H1 (cell line): ENCODE data around the gene UBAP1L. TPM values are rescaled to one million over a fixed set of nuclear protein-coding genes. Genes with fewer than 3 reads are reported as not detected.

Experiments used
- CTCF ChIA-PET: fragments of 300-600 bp; sonication (Branson Sonifier 250); formaldehyde crosslinking; loops from one replicate; lab custom pipeline; 2021; ENCODE audit not compliant: partially characterized antibody; lab: Charles Lee
- POLR2A ChIA-PET: fragments of 300-600 bp; sonication (Branson Sonifier 250); formaldehyde crosslinking; loops from one replicate; lab custom pipeline; 2021; ENCODE audit warnings: inconsistent platforms; ENCODE audit not compliant: partially characterized antibody; lab: Charles Lee
- DNase-seq, 2 experiments: peaks; one replicate each; pipeline versions ENCODE4 v3.0.0 to v3.0.0-alpha.2; 2010 to 2022; ENCODE audit warnings: low spot score in 2 of 2, low read depth in 1 of 2, mixed read lengths in 1 of 2
- FAIRE-seq: peaks from 2 replicates; lab custom pipeline; 2011; peaks lifted over from hg19 to GRCh38; lab: Jason Lieb, UNC
- H2AFZ ChIP-seq: 2 replicates; pipeline ENCODE4 v1.8.1; 2012; ENCODE audit warnings: low read length, inconsistent platforms
- H2AK5ac ChIP-seq: 2 replicates; pipeline ENCODE4 v1.6.1; 2013; ENCODE audit warnings: low read depth, low read length
- H2BK120ac ChIP-seq: replicated peaks from 2 replicates; pipeline ENCODE3; 2013; ENCODE audit warnings: low read depth, low read length, inconsistent platforms
- H2BK12ac ChIP-seq: 2 replicates; pipeline ENCODE4 v1.6.1; 2013; ENCODE audit warnings: low read depth, low read length
- H2BK15ac ChIP-seq: 2 replicates; pipeline ENCODE4 v1.6.1; 2013; ENCODE audit warnings: low read length
- H2BK20ac ChIP-seq: 2 replicates; pipeline ENCODE4 v1.6.1; 2013; ENCODE audit warnings: low read length
- H2BK5ac ChIP-seq: 2 replicates; pipeline ENCODE4 v1.6.1; 2013; ENCODE audit warnings: low read depth, low read length
- H3K14ac ChIP-seq: 2 replicates; pipeline ENCODE4 v1.6.1; 2013; ENCODE audit warnings: inconsistent platforms; ENCODE audit not compliant: insufficient read length
- H3K18ac ChIP-seq: 2 replicates; pipeline ENCODE4 v1.6.1; 2013; ENCODE audit warnings: low read length; ENCODE audit errors: extremely low read depth
- H3K23ac ChIP-seq: 2 replicates; pipeline ENCODE4 v1.6.1; 2013; ENCODE audit warnings: inconsistent platforms; ENCODE audit not compliant: insufficient read length
- H3K23me2 ChIP-seq: 2 replicates; pipeline ENCODE4 v1.6.1; 2013; ENCODE audit warnings: low read depth, low read length
- H3K27ac ChIP-seq: 2 replicates; pipeline ENCODE4 v1.6.1; 2011; ENCODE audit warnings: low read depth, low read length, inconsistent platforms
- H3K27me3 ChIP-seq, 4 experiments: replicated peaks in 1 of 4; 1 replicate in 1 of 4; 2 replicates in 3 of 4; pipeline versions ENCODE4 v1.6.1 to v1.8.1; 2011 to 2013; ENCODE audit warnings: low read length in 3 of 4, mild to moderate bottlenecking in 3 of 4, inconsistent platforms in 2 of 4, mixed read lengths in 2 of 4, moderate library complexity in 1 of 4; ENCODE audit not compliant: control insufficient read depth in 3 of 4, insufficient read depth in 3 of 4; ENCODE audit errors: extremely low read depth in 1 of 4
- H3K36me3 ChIP-seq, 4 experiments: 2 replicates each; pipeline versions ENCODE4 v1.6.1 to v1.8.1; 2011 to 2013; ENCODE audit warnings: mild to moderate bottlenecking in 4 of 4, low read length in 3 of 4, moderate library complexity in 2 of 4, control low read depth in 1 of 4, inconsistent platforms in 1 of 4; ENCODE audit not compliant: insufficient read depth in 4 of 4, control insufficient read depth in 2 of 4
- H3K4ac ChIP-seq: replicated peaks from 2 replicates; pipeline ENCODE3; 2013; ENCODE audit warnings: low read length, low read depth, mixed read lengths, inconsistent platforms; ENCODE audit not compliant: insufficient read length
- H3K4me1 ChIP-seq, 4 experiments: replicated peaks in 1 of 4; 1 replicate in 1 of 4; 2 replicates in 3 of 4; pipeline versions ENCODE4 v1.6.1 to v1.8.1; 2011 to 2013; ENCODE audit warnings: low read length in 3 of 4, inconsistent platforms in 2 of 4, mixed read lengths in 1 of 4; ENCODE audit not compliant: insufficient read depth in 4 of 4, control insufficient read depth in 3 of 4
- H3K4me2 ChIP-seq, 2 experiments: 2 replicates each; pipeline versions ENCODE4 v1.6.1 to v1.8.1; 2011 to 2013; ENCODE audit warnings: low read depth in 2 of 2, low read length in 2 of 2, control low read depth in 1 of 2, inconsistent platforms in 1 of 2, mild to moderate bottlenecking in 1 of 2; ENCODE audit not compliant: insufficient read depth in 1 of 2
- H3K4me3 ChIP-seq, 4 experiments: fragments of 200-600, 300-600 bp in 1 of 4; sonication (generic), shearing (Covaris generic), sonication (Bioruptor Twin) in 1 of 4; 2 replicates each; pipeline versions ENCODE4 v1.5.1 to v1.8.1; 2011 to 2016; ENCODE audit warnings: low read length in 4 of 4, low read depth in 3 of 4, control low read depth in 2 of 4, inconsistent platforms in 2 of 4, mild to moderate bottlenecking in 2 of 4, mixed read lengths in 1 of 4, moderate library complexity in 1 of 4; ENCODE audit not compliant: insufficient read depth in 2 of 4; ENCODE audit errors: extremely low read depth in 1 of 4
- H3K56ac ChIP-seq: replicated peaks from 2 replicates; pipeline ENCODE3; 2013; ENCODE audit warnings: low read depth, mild to moderate bottlenecking, mixed read lengths, low read length, inconsistent platforms; ENCODE audit not compliant: insufficient read length
- H3K79me1 ChIP-seq: 2 replicates; pipeline ENCODE4 v1.6.1; 2013; ENCODE audit warnings: low read depth, low read length, control low read depth
- H3K79me2 ChIP-seq, 2 experiments: 2 replicates each; pipeline versions ENCODE4 v1.6.1 to v1.8.1; 2012 to 2013; ENCODE audit warnings: low read length in 2 of 2, mild to moderate bottlenecking in 2 of 2, inconsistent platforms in 1 of 2; ENCODE audit not compliant: insufficient read depth in 2 of 2, control insufficient read depth in 1 of 2
- H3K9ac ChIP-seq, 4 experiments: replicated peaks in 1 of 4; 1 replicate in 1 of 4; 2 replicates in 3 of 4; pipeline versions ENCODE4 v1.6.1 to v1.8.1; 2011 to 2013; ENCODE audit warnings: low read depth in 3 of 4, low read length in 3 of 4, control low read depth in 2 of 4, mild to moderate bottlenecking in 2 of 4, moderate library complexity in 2 of 4, inconsistent platforms in 1 of 4; ENCODE audit errors: extremely low read depth in 1 of 4
- H3K9me3 ChIP-seq, 2 experiments: 2 replicates each; pipeline versions ENCODE4 v1.6.1 to v1.8.1; 2012 to 2013; ENCODE audit warnings: mild to moderate bottlenecking in 2 of 2, moderate library complexity in 2 of 2, control low read depth in 1 of 2, inconsistent platforms in 1 of 2, low read depth in 1 of 2, low read length in 1 of 2, mixed read lengths in 1 of 2; ENCODE audit not compliant: insufficient read depth in 2 of 2
- H4K20me1 ChIP-seq, 2 experiments: replicated peaks in 1 of 2; 2 replicates each; pipeline versions ENCODE3 to v1.8.1; 2011 to 2013; ENCODE audit warnings: inconsistent platforms in 2 of 2, low read length in 2 of 2, mild to moderate bottlenecking in 1 of 2; ENCODE audit not compliant: insufficient read depth in 2 of 2, control insufficient read depth in 1 of 2
- H4K5ac ChIP-seq: 2 replicates; pipeline ENCODE4 v1.6.1; 2013; ENCODE audit warnings: low read length, low read depth, mixed read lengths, inconsistent platforms; ENCODE audit not compliant: insufficient read length
- H4K8ac ChIP-seq: 2 replicates; pipeline ENCODE4 v1.8.0; 2013; ENCODE audit warnings: mild to moderate bottlenecking, moderate library complexity, low read length, inconsistent platforms; ENCODE audit not compliant: insufficient read depth; ENCODE audit errors: extremely low read depth
- H4K91ac ChIP-seq: replicated peaks from 2 replicates; pipeline ENCODE3; 2013; ENCODE audit warnings: low read length, mixed read lengths, inconsistent platforms; ENCODE audit not compliant: insufficient read length
- CBX8 ChIP-seq: fragments of 300-800, 300-1000 bp; sonication (generic); IDR thresholded peaks from 2 replicates; pipeline ENCODE4 v1.7.1; 2016; ENCODE audit warnings: low read depth, low read length, borderline replicate concordance
- FOSL1 ChIP-seq: IDR thresholded peaks from 2 replicates; pipeline ENCODE4 v1.6.1; 2011; ENCODE audit warnings: mild to moderate bottlenecking, low read depth, low read length, moderate library complexity; ENCODE audit not compliant: insufficient read depth
- POLR2AphosphoS5 ChIP-seq: IDR thresholded peaks from 2 replicates; pipeline ENCODE4 v1.6.1; 2011; ENCODE audit warnings: low read depth, low read length
- RBBP5 ChIP-seq: IDR thresholded peaks from 2 replicates; pipeline ENCODE4 v1.7.1; 2012; ENCODE audit warnings: low read depth, mild to moderate bottlenecking, inconsistent platforms, low read length, moderate library complexity, borderline replicate concordance
- RXRA ChIP-seq: IDR thresholded peaks from 2 replicates; pipeline ENCODE4 v1.6.1; 2011; ENCODE audit warnings: low read depth, mild to moderate bottlenecking, low read length, moderate library complexity; ENCODE audit not compliant: insufficient read depth
- SIX5 ChIP-seq: IDR thresholded peaks from 2 replicates; pipeline ENCODE4 v1.6.1; 2011; ENCODE audit warnings: mild to moderate bottlenecking, low read depth, low read length
- SP2 ChIP-seq: IDR thresholded peaks from 2 replicates; pipeline ENCODE4 v1.6.1; 2012; ENCODE audit warnings: mild to moderate bottlenecking, low read length, inconsistent platforms
- SUZ12 ChIP-seq: fragments of 200-600 bp; sonication (generic); IDR thresholded peaks from 2 replicates; pipeline ENCODE4 v1.6.1; 2012; ENCODE audit warnings: mild to moderate bottlenecking, inconsistent platforms, low read length, moderate library complexity, mixed read lengths
- TCF12 ChIP-seq: IDR thresholded peaks from 2 replicates; pipeline ENCODE4 v1.6.1; 2011; ENCODE audit warnings: low read depth, mild to moderate bottlenecking, low read length
- YY1 ChIP-seq: IDR thresholded peaks from 2 replicates; pipeline ENCODE4 v1.6.1; 2011; ENCODE audit warnings: low read depth, mild to moderate bottlenecking, low read length
- WGBS, 2 experiments: shearing (Covaris generic) in 1 of 2; methylation state at CpG; one replicate each; pipeline versions ENCODE4 v1.1.6 to v1.1.7; 2013 to 2015; ENCODE audit warnings: low lambda C conversion rate in 2 of 2, mixed read lengths in 2 of 2, inconsistent platforms in 1 of 2, low coverage in 1 of 2, missing lambda C conversion rate in 1 of 2; ENCODE audit not compliant: insufficient replicate concordance in 2 of 2, insufficient coverage in 1 of 2, insufficient read length in 1 of 2; ENCODE audit errors: extremely low coverage in 1 of 2, missing lambda C conversion rate in 1 of 2; 5-methylcytosine and 5-hydroxymethylcytosine counted together
- polyA plus RNA-seq, 7 experiments: library from polyadenylated mRNA; depleted of rRNA in 3 of 7; stranded (reverse) in 5 of 7; unstranded in 2 of 7; fragments of >200 nt in 5 of 7; fragments of 200-250 nt in 2 of 7; gene quantifications; 1 replicate in 5 of 7; 2 replicates in 1 of 7; 4 replicates in 1 of 7; pipeline versions ENCODE4 v1.2.1 to v1.2.3, GENCODE V29; 2011 to 2013; ENCODE audit warnings: missing spikeins in 2 of 7, mixed read lengths in 2 of 7
- total RNA-seq: library from RNA; stranded (reverse); fragmentation: NEBNext Ultra II Directional; extraction: Animal tissue kit (Norgen Biotek cat#: 25700); gene quantifications from 2 replicates; pipeline ENCODE4 v1.2.1, GENCODE V29; 2021

UBAP1L gene
- total and polyA plus RNA-seq, 2 of the 8 experiments (the other 6 are each of a cell fraction or from before 2014, with no cell fraction given): 0.67 to 1.7 TPM

DNA sequence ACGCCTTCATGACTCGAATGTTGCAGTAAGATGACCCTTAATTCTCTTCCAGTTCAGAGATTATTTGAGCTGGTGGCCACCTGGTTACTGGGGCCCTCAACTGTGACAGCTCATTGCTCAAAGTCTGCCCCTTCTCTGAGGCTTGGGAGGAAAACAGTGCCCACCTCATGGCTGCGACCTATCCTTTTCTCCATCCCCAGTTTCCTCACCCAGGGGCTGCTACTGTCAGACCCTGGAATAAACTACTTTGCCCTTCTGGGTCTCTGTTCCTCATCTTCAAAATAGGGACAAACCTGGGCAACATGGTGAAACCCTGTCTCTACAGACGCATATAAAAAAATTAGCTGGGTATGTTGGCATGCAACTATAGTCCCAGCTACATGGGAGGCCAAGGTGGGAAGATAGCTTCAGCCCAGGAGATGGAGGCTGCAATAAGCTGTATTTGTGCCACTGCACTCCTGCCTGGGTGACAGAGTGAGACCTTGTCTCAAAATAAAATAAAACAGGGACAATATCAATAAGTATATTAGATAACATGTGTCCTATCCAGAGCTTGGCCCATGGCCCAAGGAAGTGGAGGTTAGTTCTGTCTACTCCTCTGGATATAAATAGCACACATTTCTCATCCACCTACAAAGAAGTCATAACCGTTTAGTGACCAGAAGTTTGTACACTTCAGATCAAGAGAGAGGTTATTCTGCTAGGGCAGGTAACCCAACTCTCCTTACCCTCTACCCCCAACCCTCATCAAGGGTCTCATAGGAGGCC, 45.0 kb downstream of the UBAP1L start:
- Histone ChIP-seq H3K4me1 (peaks cover 5 to 19% (median 7%) of the 10 kb centered on the region in 4 experiments), H3K14ac (no peak overlapping the region), H3K9ac (no peak overlapping the region), H3K27me3 (peaks cover 0 to 6% (median 1%) of the 10 kb centered on the region in 4 experiments; a peak in 3 of 7 replicates), H3K18ac (no peak overlapping the region), H3K4ac (no peak overlapping the region), H2BK5ac (no peak overlapping the region), H3K23me2 (peaks cover 6% of the 10 kb centered on the region; the same call in 1 of the 2 replicates), H2AK5ac (no peak overlapping the region), H4K5ac (no peak overlapping the region), H2BK120ac (no peak overlapping the region), H3K4me3 (no peak overlapping the region), H3K79me1 (peaks cover 3% of the 10 kb centered on the region; the same call in 1 of the 2 replicates), H3K27ac (no peak overlapping the region), H4K8ac (no peak overlapping the region), H3K36me3 (no peaks in the 10 kb centered on the region), H3K56ac (no peak overlapping the region), H2AFZ (no peak overlapping the region), H2BK15ac (no peak overlapping the region), H3K79me2 (no peaks in the 10 kb centered on the region; a peak in 1 of 4 replicates), H3K23ac (no peak overlapping the region), H2BK20ac (no peak overlapping the region), H4K91ac (no peak overlapping the region), H4K20me1 (no peaks in the 10 kb centered on the region), H3K9me3 (peaks cover 3% of the 10 kb centered on the region in 2 experiments; a peak in 2 of 4 replicates), H2BK12ac (no peak overlapping the region), H3K4me2 (no peak overlapping the region)
- no peak for TF ChIP-seq TCF12
- no peak for TF ChIP-seq YY1
- no peak for TF ChIP-seq RBBP5
- TF ChIP-seq FOSL1: no peak
- no peak for TF ChIP-seq POLR2AphosphoS5
- no peak for TF ChIP-seq RXRA
- TF ChIP-seq CBX8: no peak
- TF ChIP-seq SP2: no peak
- no peak for TF ChIP-seq SIX5
- TF ChIP-seq SUZ12: no peak
- no peak for FAIRE-seq
- WGBS, 2 experiments: 89% methylated on average over 5 of the region's 5 CpGs; no CpG with 5 or more reads in 1 of the 2 experiments
- ChIA-PET POLR2A (interaction anchor here (1.4 to 8.0 kb wide), 2 partner anchors 12 to 14 kb away, joined by 3 to 93 read pairs; partner anchors contain the start of gene KBTBD13), CTCF (interaction anchor here (0.6 to 33.2 kb wide), 5 partner anchors 4 to 429 kb away, joined by 5 to 1213 read pairs (median 23); partner anchors contain the start of genes KBTBD13, RASL12 and SLC51B)
- DNase-seq: no peak
